ENCODE results near the gene CYP2W1.

- no peak for TF ChIP-seq POLR2A (IDR thresholded peaks at IDR 0.05)
- TF ChIP-seq POLR2AphosphoS5 (IDR thresholded peaks at IDR 0.05), result no peak
- TF ChIP-seq CTCF (IDR thresholded peaks at IDR 0.05), result no peak
These were observed 20.4 kb upstream of the CYP2W1 start for GRCh38 chr7:962401-963081.

All from prostate gland (tissue), 2 donors.